ENCODE measurements around the gene ZNF275.

DNA sequence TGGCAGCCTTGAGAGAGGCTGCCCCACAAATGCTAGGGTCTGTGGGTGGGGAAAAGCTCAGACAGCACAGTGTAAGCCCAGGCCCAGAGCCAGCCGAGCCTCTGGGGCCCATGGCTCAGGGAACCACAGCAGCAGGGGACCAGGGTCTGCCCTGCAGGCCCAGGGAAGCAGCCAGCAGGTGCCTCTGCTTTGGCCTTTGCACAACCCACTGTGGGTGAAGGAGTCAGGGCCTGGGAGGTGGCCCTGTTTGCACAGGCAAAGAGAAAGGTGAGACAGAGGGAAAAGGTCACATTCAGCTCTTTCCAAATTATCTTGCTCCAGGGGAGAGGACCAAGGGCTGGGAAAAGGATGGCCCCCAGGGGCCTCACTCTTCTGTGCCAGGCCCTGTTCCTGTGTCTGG is 21.1 kb upstream of the ZNF275 start:
- TF ChIP-seq, protein P1, sequence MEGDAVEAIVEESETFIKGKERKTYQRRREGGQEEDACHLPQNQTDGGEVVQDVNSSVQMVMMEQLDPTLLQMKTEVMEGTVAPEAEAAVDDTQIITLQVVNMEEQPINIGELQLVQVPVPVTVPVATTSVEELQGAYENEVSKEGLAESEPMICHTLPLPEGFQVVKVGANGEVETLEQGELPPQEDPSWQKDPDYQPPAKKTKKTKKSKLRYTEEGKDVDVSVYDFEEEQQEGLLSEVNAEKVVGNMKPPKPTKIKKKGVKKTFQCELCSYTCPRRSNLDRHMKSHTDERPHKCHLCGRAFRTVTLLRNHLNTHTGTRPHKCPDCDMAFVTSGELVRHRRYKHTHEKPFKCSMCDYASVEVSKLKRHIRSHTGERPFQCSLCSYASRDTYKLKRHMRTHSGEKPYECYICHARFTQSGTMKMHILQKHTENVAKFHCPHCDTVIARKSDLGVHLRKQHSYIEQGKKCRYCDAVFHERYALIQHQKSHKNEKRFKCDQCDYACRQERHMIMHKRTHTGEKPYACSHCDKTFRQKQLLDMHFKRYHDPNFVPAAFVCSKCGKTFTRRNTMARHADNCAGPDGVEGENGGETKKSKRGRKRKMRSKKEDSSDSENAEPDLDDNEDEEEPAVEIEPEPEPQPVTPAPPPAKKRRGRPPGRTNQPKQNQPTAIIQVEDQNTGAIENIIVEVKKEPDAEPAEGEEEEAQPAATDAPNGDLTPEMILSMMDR (IDR thresholded peaks at IDR 0.05 in 4 of 5, conservative IDR thresholded peaks at IDR 0.05 in 1 of 5) = no peak
- no peak for TF ChIP-seq POLR2A (IDR thresholded peaks at IDR 0.05)
